Glomerular visceral epithelial cell (primary cell): ENCODE data around the gene KRTAP4-8.
"Not testable (repeated sequence)": the region's sequence is repeated elsewhere in the genome, so short reads cannot be mapped to it uniquely, and the experiment has no call there.

Source experiments
- DNase-seq: peaks from one replicate; pipeline ENCODE4 v3.0.0-alpha.2; 2016; ENCODE audit errors: extremely low spot score

KRTAP4-8 gene

DNA sequence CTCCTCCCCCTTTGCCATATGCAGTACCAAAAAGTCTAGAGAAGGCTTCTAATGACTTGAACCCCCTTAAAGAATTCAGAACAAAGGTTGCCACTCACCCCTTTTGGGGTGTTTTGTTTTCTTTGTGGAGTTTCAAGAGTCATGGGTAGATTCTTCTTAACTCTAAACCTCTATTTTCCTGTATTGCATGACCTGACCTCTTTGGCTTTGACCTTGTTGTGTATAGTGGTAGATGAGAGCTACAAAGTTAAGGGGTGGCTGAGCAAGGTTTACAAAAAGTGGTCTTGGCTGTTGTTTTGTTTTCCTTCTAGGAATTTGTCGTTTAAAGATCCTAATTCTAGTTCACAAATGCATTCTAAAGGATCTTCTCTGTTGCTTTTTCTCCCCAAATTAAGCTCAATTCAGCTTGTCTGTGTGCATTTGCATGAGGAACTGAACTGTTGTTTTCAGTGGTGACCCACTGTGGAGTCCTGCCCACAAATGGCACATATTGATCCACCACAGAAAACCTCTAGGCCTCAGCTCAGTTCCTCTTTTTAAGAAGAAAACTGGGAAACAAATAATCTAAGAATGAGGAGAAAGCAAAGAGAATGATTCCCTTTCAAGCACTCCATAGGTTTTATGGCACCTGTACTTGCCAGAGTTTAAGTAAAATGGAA lies 10.9 kb upstream of the KRTAP4-8 start:
- not testable (repeated sequence) for DNase-seq

DNA sequence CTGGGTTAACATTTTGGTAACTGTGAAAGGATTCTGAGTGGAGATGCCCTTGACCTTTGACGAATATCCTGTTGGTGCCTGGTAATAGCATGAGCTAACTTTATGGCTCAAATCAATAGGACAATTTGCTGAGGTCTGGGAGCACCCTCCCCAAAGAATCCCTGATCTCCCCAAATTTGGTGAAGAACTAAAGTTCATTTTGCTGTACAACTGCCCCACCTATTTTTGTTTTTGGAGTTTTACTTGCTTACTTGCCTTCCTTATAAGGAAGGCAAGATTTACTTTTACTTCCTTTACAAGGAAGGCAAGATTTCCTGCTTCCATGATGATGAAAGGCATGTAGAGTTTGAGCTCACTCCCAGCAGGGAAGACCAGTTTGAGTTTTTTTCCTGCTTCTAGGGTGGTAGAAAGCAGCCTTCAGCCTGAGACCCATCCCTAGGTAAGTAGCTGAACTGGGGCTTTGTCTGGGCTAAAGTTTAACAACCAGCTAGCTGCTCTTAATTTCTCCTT lies 10.1 kb upstream of the KRTAP4-8 start:
- DNase-seq: no peak

DNA sequence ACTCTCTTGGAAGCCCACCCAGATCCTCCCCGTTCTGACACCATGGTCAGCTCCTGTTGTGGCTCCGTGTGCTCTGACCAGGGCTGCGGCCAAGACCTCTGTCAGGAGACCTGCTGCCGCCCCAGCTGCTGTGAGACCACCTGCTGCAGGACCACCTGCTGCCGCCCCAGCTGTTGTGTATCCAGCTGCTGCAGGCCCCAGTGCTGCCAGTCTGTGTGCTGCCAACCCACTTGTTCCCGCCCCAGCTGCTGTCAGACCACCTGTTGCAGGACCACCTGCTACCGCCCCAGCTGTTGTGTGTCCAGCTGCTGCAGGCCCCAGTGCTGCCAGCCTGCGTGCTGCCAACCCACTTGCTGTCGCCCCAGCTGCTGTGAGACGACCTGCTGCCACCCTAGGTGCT lies 7.4 kb upstream of the KRTAP4-8 start, which contains the start of gene KRTAP4-9:
KRTAP4-9 (plus strand) TSS at position 43 of the 400 bp plus-strand sequence; CDS start at position 43, 0 bp downstream.
- DNase-seq: not testable (repeated sequence)

DNA sequence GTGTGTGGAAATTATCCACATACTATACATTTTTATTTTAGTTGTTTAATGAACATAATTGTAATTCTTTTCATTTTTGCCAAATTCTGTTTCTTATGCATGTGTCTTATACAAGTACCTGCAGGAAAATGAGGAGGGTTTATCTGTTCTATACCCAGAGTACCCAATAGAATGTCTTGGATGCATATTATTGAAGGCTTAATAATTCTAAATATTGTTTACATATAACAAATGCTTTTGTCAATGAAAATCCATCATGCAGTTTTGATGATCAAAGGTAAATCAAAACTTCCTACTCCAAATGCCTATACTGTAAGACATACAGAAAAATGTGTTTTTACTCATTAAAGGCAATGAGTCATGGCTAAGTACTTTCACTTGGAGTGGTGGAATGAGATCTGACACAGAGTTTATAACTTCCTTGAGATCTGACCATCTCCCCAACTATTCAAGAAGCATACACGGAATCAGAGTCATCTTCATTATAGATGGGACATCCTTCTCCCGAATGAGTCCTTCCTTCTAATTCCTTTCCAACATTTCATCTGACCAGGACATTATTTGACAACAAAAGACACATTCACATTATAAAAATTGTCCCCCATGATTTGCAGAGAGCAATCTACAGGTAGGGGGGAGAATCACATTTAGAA lies 6.6 kb upstream of the KRTAP4-8 start:
- DNase-seq: peak; percentile 45

DNA sequence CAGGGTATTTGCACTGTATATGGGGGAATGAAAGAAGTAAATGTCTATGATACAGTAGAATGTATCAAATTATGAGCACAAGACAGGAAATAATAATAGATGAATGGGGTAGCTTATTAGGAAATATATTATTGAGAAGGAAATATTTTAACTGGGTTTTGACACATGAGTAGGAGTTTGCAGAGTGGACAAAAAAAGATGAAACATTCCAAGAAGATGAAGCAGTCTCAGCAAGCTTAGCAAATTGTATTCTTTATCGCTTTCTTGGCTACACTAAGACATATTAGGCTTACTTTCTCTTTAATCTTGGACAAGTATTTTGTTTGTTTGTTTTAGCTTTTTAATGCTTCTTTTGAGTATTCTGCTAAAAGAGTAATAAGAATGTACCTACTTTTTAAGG lies 6.0 kb upstream of the KRTAP4-8 start:
- DNase-seq: no peak

DNA sequence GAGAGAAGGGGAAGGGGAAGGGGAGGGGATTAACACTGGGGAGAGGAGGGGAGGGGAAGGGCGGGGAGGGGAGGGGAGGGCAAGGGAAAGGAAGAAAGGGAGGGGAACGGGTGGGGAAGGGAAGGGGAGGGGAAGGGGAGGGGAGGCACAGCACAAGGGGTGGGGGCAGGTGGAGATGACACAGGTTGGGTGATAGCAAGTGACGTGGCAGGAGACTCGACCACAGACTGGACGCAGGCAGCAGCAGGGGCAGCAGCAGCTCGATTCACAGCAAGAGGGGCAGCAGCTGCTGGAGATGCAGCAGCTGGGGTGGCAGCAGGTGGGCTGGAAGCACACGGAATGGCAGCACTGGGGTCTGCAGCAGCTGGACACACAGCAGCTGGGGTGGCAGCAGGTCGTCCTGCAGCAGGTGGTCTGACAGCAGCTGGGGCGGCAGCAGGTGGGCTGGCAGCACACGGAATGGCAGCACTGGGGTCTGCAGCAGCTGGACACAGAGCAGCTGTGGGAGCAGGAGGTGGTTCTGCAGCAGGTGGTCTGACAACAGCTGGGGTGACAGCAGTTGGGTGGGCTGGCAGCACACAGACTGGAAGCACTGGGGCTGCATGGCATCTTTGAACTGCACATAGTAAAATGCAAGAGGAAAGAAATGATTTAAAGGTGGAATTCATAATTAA lies 3.8 kb upstream of the KRTAP4-8 start, which contains the start of gene KRTAP4-16:
KRTAP4-16 (minus strand) TSS at position 624 of the 674 bp plus-strand sequence; CDS start at position 624, 0 bp downstream.
- no peak for DNase-seq

DNA sequence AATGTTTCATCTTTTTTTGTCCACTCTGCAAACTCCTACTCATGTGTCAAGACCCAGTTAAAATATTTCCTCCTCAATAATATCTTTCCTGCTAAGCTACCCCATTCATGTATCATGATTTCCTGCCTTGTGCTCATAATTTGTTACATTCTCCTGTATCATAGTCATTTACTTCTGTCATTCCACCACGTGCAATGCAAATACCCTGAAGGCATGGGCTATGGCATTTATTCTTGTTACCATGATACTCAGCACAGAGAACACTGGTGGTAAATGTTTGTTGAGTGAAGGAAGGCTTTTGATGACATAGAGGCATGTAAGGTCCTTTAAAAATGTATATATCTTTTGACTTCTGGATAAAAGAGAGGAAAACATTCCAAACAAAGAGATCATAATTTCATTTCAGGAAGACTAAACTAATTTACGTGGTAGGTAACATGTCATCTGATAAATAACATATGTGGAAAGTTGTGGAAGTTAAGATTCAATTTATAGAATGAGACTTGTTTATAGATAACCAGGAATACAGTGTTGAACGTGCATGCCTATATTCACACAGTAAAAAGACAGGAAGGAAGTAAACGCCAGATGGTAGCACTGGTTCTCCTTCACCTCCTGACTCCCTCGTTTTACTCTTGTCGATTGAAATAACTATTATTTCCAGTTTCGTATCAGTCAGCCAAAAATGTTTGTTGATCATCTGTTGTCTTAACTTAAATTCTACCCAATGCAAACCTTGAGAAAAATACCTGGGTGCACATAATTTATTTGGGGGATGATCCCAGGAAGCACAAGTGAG lies 1.9 kb upstream of the KRTAP4-8 start:
- peak; percentile 48 for DNase-seq

DNA sequence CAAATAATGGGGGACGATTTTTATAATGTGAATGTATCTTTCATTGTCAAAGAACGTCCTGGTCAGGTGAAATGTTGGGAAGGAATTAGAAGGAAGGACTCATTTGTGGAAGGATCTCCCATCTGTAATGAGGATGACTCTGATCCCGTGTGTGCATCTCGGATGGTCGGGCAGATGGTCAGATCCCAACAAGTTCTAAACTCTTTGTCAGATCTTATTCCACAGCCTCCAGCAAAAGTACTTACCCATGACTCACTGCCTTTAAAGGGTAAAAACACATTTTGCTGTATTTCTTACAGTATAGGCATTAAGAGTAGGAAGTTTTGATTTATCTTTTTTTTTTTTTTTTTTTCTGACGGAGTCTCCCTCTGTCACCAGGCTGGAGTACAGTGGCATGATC lies 539 bp upstream of the KRTAP4-8 start:
- DNase-seq: no peak

DNA sequence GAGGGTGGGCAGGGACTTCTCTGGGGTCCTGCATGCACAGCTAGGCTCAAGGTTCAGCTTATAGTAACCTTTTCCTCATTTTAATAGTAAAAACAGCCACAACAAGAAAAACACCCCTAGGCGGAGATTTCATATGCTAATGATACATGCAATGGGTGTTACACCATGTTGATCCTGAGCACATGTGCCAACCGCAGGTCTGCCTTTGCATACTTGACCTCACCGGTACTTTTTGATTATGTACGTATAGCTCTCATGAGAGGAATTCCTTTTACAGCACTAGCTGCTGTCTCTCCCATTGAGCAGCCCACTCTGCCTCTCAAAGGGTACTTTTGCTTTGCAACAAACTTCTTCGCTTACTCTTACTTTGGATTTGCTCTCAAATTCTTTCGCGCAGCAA lies 1.9 kb downstream of the KRTAP4-8 start:
- no peak for DNase-seq

DNA sequence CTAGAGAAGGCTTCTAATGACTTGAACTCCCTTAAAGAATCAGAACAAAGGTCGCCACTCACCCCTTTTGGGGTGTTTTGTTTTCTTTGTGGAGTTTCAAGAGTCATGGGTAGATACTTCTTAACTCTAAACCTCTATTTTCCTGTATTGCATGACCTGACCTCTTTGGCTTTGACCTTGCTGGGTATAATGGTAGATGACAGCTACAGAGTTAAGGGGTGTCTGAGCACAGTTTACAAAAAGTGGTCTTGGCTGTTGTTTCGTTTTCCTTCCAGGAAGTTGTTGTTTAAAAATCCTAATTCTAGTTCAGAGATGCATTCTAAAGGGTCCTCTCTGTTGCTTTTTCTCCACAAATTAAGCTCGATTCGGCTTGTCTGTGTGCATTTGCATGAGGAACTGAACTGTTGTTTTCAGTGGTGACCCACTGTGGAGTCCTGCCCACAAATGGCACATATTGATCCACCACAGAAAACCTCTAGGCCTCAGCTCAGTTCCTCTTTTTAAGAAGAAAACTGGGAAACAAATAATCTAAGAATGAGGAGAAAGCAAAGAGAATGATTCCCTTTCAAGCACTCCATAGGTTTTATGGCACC lies 9.1 kb downstream of the KRTAP4-8 start:
- not testable (repeated sequence) for DNase-seq

DNA sequence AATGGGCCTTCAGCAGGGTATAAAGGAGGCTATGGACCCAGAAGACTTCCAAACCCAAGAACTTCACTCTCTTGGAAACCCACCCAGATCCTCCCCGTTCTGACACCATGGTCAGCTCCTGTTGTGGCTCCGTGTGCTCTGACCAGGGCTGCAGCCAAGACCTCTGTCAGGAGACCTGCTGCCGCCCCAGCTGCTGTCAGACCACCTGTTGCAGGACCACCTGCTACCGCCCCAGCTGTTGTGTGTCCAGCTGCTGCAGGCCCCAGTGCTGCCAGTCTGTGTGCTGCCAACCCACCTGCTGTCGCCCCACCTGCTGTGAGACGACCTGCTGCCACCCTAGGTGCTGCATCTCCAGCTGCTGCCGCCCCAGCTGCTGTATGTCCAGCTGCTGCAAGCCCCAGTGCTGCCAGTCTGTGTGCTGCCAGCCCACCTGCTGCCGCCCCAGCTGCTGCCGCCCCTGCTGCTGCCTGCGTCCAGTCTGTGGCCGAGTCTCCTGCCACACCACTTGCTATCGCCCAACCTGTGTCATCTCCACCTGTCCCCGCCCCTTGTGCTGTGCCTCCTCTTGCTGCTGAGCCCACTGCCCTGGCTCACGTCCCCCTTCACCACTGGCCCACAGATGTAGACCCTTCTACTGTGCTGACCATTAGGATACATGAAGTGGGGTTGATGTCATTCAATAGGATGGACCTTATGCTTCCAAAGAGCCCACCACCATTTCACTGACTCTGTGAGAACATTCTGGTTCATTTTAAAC lies 13.7 kb downstream of the KRTAP4-8 start, which contains the start of gene KRTAP4-7:
KRTAP4-7 (plus strand) TSS at position 51 of the 757 bp plus-strand sequence; CDS start at position 108, 57 bp downstream.
- not testable (repeated sequence) for DNase-seq

DNA sequence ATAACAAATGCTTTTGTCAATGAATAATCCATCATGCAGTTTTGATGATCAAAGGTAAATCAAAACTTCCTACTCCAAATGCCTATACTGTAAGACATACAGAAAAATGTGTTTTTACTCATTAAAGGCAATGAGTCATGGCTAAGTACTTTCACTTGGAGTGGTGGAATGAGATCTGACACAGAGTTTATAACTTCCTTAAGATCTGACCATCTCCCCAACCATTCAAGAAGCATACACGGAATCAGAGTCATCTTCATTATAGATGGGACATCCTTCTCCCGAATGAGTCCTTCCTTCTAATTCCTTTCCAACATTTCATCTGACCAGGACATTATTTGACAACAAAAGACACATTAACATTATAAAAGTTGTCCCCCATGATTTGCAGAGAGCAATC lies 14.5 kb downstream of the KRTAP4-8 start:
- DNase-seq: not testable (repeated sequence)

DNA sequence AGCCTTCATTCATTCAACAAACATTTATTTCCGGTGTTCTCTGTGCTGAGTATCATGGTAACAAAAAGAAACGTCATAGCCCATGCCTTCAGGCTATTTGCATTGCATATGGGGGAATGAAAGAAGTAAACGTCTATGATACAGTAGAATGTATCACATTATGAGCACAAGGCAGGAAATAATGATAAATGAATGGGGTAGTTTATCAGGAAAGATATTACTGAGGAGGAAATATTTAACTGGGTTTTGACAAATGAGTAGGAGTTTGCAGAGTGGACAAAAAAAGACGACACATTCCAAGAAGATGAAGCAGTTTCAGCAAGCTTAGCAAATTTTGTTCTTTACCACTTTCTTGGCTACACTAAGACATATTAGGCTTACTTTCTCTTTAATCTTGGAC lies 15.3 kb downstream of the KRTAP4-8 start:
- DNase-seq: no peak

DNA sequence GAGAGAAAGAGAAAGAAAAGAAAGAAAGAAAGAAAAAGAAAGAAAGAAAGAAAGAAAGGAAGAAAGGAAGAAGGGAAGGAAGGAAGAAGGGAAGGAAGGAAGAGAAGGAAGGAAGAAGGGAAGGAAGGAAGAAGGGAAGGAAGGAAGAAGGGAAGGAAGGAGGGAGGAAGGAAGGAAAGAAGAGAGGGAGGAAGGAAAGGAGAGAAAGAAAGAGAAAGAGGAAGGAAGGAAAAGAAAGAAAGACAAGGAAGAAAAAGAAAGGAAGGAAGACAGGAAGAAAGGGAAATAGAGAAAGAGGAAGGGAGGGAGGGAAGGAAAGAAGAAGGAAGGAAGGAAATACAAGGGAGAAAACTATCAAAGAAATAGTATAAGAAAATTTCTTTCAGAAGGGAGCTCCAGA lies 21.2 kb downstream of the KRTAP4-8 start:
- no peak for DNase-seq

DNA sequence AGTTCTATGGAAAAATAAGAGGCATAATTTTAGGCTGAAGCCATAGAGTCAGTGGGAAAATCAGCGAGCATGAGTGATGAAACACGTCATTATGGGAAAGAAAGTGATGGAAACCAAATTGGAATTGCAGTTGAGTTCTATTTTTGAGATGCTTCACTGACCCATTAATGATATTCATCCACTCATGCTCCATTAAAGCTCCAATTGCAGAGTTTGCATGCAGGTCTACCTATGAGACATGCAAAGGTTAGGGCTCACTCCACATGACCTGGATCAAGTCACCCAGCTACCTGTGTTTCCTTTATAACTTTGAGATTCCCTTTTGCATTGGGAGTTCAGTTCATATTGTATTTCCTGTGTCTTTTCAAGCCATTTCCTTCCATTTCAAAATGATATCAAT lies 24.3 kb downstream of the KRTAP4-8 start:
- DNase-seq: no peak

DNA sequence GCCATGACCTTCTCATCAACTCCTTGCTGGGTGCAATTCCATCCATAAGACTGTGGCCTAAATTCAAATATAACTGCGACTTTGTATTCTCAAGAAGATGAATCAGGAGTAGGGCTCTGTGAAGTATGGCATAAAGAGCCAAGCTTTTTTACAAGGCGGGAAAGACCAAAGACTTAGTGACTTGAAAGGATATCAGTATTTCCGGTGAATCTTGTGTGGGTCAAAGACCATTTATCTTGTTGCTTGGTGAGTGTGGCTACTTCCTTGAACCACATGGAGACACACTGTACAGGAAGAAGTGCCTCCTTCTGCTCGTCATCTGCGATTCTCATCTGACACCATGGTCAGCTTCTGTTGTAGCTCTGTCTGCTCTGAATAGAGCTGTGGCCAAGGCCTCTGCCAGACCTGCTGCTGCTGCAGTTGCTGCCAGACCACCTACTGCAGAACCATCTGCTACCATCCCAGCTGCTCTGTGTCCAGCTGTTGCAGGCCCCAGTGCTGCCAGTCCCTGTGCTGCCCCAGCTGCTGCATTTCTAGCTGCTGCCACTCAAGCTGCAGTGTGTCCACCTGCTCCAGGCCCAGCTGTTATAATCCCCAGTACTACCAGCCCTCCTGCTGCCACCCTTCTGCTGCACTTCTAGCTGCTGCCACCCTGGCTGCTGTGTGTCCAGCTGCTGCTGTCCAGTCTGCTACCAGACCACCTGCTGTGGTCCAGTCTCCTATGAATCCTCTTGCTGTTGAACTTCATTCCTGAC lies 26.2 kb downstream of the KRTAP4-8 start:
- DNase-seq: no peak

DNA sequence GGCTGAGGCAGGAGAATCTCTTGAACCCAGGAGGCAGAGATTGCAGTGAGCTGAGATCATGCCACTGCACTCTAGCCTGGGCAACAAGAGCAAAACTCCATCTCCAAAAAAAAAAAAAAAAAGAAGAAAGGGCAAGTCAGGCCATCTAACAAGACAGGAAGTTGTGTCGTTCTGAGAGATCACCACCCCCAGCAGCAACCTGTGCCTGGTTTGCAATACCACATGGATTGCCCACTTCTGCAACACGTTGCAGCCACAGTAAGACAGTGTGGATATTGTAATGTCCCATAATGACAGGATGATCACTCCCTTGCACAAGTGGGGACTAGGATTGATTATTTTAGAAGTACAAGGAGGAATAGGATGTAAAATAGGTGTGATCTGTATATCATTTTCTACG lies 28.9 kb downstream of the KRTAP4-8 start:
- DNase-seq: no peak

DNA sequence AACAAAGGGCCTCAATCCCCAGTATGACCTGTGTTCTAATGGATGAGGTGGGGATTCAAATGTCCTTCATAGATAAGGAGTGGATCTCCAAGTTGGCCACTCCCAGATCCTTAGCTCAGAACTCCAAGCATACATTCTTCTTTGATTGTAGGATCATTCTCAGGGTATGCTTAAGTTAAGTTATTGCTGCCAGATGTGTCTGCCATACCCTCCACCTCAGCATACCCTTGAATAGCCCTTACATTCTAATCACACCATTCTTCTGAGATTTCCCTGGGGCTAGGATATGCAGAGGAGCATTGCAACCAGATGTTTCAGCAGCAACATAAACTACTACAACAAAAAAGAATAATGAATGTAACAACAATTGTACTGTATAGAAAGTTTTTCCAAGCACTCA lies 30.7 kb downstream of the KRTAP4-8 start:
- no peak for DNase-seq

DNA sequence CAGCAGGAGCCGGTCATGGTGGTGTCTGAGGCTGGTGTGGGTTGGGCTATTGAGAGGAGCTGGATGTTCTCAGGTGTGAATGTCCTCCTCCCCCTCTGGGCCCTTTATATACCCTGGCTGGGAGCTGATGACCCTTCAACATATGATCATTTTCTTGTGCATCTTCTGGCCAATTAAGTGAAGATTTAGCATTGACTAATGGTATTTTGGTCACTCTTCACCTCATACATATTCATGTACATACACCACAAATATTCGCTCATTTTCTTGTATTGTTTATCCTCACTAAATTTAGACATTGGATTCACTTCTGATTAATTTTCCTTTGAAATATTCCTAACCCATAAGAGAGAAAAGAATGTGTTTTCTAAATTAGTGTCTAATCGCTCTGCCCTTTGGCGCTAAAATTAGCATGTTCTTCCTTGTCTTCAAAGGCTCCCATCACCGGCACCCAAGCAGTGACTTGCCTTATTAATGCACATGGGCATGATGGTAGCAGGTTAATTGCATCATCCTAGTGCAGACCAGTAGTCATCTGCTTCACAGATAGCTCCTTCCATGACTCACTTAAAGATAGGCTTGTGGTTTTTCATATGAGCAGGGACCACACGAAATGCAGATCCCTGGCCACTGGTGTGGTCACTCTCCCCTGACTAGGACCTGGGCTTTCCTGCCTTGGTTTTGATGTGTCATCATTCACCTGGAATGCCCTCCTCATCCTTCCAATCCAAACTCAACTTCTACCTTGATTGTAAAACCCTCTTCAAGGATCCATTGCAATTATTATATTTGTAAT lies 31.9 kb downstream of the KRTAP4-8 start, which contains the start of gene KRTAP2-4:
KRTAP2-4 (minus strand) TSS at position 51 of the 796 bp plus-strand sequence; CDS start at position 17, 34 bp downstream.
- peak; percentile 94 for DNase-seq
